Large intestine (tissue), 3 donors: Measurements from ENCODE around the gene CNTNAP3. TPM values are rescaled to one million over a fixed set of nuclear protein-coding genes. Genes with fewer than 3 reads are reported as not detected.
"Not testable (repeated sequence)": the region's sequence is repeated elsewhere in the genome, so short reads cannot be mapped to it uniquely, and the experiment has no call there.

ENCODE experiments used
- DNase-seq, 2 donors: peaks; one replicate each; pipeline versions ENCODE4 v3.0.0 to v3.0.0-alpha.2; 2013
- H3K27ac ChIP-seq: one replicate; pipeline ENCODE4 v1.5.1; 2013; ENCODE audit warnings: low read length
- H3K27me3 ChIP-seq: 2 replicates; pipeline ENCODE4 v1.6.1; 2013; ENCODE audit warnings: low read length; ENCODE audit not compliant: control insufficient read depth, insufficient read depth
- H3K36me3 ChIP-seq: 2 replicates; pipeline ENCODE4 v1.6.1; 2013; ENCODE audit warnings: low read length; ENCODE audit not compliant: control insufficient read depth, insufficient read depth
- H3K4me1 ChIP-seq: one replicate; pipeline ENCODE4 v1.6.1; 2013; ENCODE audit warnings: low read length; ENCODE audit not compliant: control insufficient read depth, insufficient read depth
- H3K4me3 ChIP-seq: one replicate; pipeline ENCODE4 v1.5.1; 2013; ENCODE audit warnings: low read length
- H3K9me3 ChIP-seq: one replicate; pipeline ENCODE4 v1.6.1; 2013; ENCODE audit warnings: mild to moderate bottlenecking, low read depth, low read length, moderate library complexity; ENCODE audit not compliant: control insufficient read depth
- WGBS: methylation state at CpG from one replicate; pipeline ENCODE4 v1.1.5; 2013; ENCODE audit warnings: low lambda C conversion rate; ENCODE audit not compliant: insufficient coverage; 5-methylcytosine and 5-hydroxymethylcytosine counted together
- polyA plus RNA-seq: library from polyadenylated mRNA; unstranded; fragments of 120-200 nt; gene quantifications from one replicate; pipeline ENCODE4 v1.2.1, GENCODE V29; 2013

CNTNAP3 gene
- polyA plus RNA-seq, 1 donor: 3.4 TPM

GRCh38 chr9:39073537-39073936 is 214.4 kb downstream of the CNTNAP3 start:
- not testable (repeated sequence) for DNase-seq, H3K9me3 ChIP-seq, H3K4me1 ChIP-seq, H3K36me3 ChIP-seq, H3K27ac ChIP-seq, H3K27me3 ChIP-seq, H3K4me3 ChIP-seq
- WGBS: no CpG with 5 or more reads among the region's 8 CpGs

GRCh38 chr9:39067683-39068082 is 220.3 kb downstream of the CNTNAP3 start:
- not testable (repeated sequence) for H3K27ac ChIP-seq, H3K9me3 ChIP-seq, H3K4me1 ChIP-seq, DNase-seq, H3K4me3 ChIP-seq, H3K36me3 ChIP-seq, H3K27me3 ChIP-seq
- 83% methylated on average over 3 of the region's 5 CpGs for WGBS

GRCh38 chr9:39062966-39063365 is 225.0 kb downstream of the CNTNAP3 start:
- H3K4me3 ChIP-seq, H3K36me3 ChIP-seq, H3K27ac ChIP-seq, H3K4me1 ChIP-seq, H3K27me3 ChIP-seq, DNase-seq, H3K9me3 ChIP-seq: not testable (repeated sequence)
- 100% methylated on average over 1 of the region's 5 CpGs for WGBS

- H3K9me3 ChIP-seq, DNase-seq, H3K27me3 ChIP-seq, H3K4me3 ChIP-seq, H3K4me1 ChIP-seq, H3K27ac ChIP-seq, H3K36me3 ChIP-seq: not testable (repeated sequence)
- no CpG with 5 or more reads among the region's 8 CpGs for WGBS
These were observed 233.5 kb downstream of the CNTNAP3 start for GRCh38 chr9:39054453-39054852.

GRCh38 chr9:39046833-39047232 is 241.1 kb downstream of the CNTNAP3 start:
- H3K27ac ChIP-seq, H3K4me1 ChIP-seq, H3K9me3 ChIP-seq, H3K4me3 ChIP-seq, H3K36me3 ChIP-seq, DNase-seq, H3K27me3 ChIP-seq: not testable (repeated sequence)
- WGBS: no CpG with 5 or more reads among the region's 3 CpGs

GRCh38 chr9:39042352-39042803 is 245.6 kb downstream of the CNTNAP3 start:
- H3K27me3 ChIP-seq, H3K4me1 ChIP-seq, DNase-seq, H3K9me3 ChIP-seq, H3K27ac ChIP-seq, H3K36me3 ChIP-seq, H3K4me3 ChIP-seq: not testable (repeated sequence)
- no CpG with 5 or more reads among the region's 27 CpGs for WGBS

GRCh38 chr9:39041774-39042173 is 246.2 kb downstream of the CNTNAP3 start:
- DNase-seq, H3K9me3 ChIP-seq, H3K27ac ChIP-seq, H3K4me1 ChIP-seq, H3K36me3 ChIP-seq, H3K4me3 ChIP-seq, H3K27me3 ChIP-seq: not testable (repeated sequence)
- no CpG with 5 or more reads among the region's 10 CpGs for whole genome bisulfite sequencing

- not testable (repeated sequence) for H3K36me3 ChIP-seq, H3K27me3 ChIP-seq, H3K27ac ChIP-seq, H3K4me1 ChIP-seq, H3K4me3 ChIP-seq, DNase-seq, H3K9me3 ChIP-seq
- WGBS: 63% methylated on average over 2 of the region's 2 CpGs
These were observed 248.8 kb downstream of the CNTNAP3 start for GRCh38 chr9:39039148-39039547.

GRCh38 chr9:39038221-39038620 is 249.7 kb downstream of the CNTNAP3 start:
- not testable (repeated sequence) for H3K27me3 ChIP-seq, H3K9me3 ChIP-seq, H3K4me3 ChIP-seq, H3K4me1 ChIP-seq, H3K36me3 ChIP-seq, H3K27ac ChIP-seq
- no CpG with 5 or more reads among the region's 1 CpG for WGBS
- DNase-seq: peak in 1 of 2 donors; percentile 4

- not testable (repeated sequence) for H3K4me1 ChIP-seq, H3K27me3 ChIP-seq, H3K36me3 ChIP-seq, H3K9me3 ChIP-seq, H3K27ac ChIP-seq, H3K4me3 ChIP-seq, DNase-seq
- no CpG with 5 or more reads among the region's 2 CpGs for WGBS
These were observed 254.1 kb downstream of the CNTNAP3 start for GRCh38 chr9:39033849-39034248.

- peak; percentile 74 to 92 for DNase-seq
- 43% methylated on average over 3 of the region's 11 CpGs for WGBS
These were observed 257.6 kb downstream of the CNTNAP3 start for GRCh38 chr9:39030204-39031019.

More at GRCh38 chr9:39030204-39031019, 257.6 kb downstream of the CNTNAP3 start:
- not testable (repeated sequence) for H3K4me1 ChIP-seq, H3K9me3 ChIP-seq, H3K27me3 ChIP-seq, H3K27ac ChIP-seq, H3K36me3 ChIP-seq, H3K4me3 ChIP-seq
